Endometrial microvascular endothelial cells (primary cell): ENCODE data around the gene WBP1. TPM values are rescaled to one million over a fixed set of nuclear protein-coding genes. Genes with fewer than 3 reads are reported as not detected.

Source experiments
- in situ Hi-C: cut with HindIII; loops from 2 replicates; pipeline ENCODE4 v1.10.0; 2017; ENCODE audit warnings: low sequenced_read_pairs, low pct_unique_long_range_greater_than_20kb; ENCODE audit errors: inconsistent ontology term
- total RNA-seq: library from RNA; depleted of rRNA; stranded (reverse); fragments of >200 nt; gene quantifications from one replicate; pipeline ENCODE4 v1.2.3, GENCODE V29; 2015; ENCODE audit errors: inconsistent ontology term

Gene WBP1
- total RNA-seq, 1 donor from 2014 or later: 40.0 TPM

DNA sequence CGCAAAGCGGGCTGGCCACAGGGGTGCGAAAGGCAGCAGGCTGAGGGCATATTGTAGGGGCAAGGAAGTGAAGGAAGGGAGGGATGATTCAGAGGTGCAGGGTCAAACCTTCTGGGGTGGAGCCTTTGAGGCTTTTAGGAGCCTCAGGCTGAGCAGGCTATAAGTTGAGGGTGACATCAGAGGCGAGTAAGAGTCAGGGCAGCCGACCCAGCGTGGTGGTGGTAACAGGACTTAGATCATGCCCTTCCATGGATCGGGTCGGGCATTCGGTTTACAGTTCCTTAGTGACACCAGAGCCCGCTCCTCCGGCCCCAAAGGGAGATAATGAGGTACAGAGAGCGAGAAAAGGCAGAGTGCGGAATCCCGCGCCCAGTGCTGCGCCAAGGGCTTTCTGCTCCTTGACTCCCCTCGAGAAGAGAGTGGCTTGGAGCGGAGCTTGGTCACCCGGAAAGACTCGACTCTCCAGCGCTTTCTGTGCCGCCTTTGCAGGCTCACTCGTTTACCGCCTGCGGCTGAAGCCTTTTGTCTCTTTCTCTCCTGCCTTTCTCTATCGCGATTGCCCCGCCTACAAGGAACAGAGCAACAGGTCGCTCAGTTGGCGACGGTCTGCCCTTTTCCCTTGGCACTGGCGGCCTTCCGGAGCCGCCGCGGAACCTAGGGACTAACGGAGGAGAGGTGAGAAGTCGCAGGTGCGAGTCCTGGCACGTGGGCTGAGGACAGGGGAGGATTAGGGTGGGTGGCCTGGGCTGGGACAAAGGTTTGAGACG is 40.4 kb downstream of the WBP1 start:
- in situ Hi-C loops: no loop called here

- in situ Hi-C loops: no loop called here
Measured at GRCh38 chr2:74499267-74499939, 41.2 kb downstream of the WBP1 start, which contains the start of gene LBX2. Gene LBX2 (minus strand): TSS chr2:74499603. CDS start chr2:74499537, 66 bp downstream.

- in situ Hi-C loops: no loop called here
Measured at GRCh38 chr2:74499940-74500577, 41.8 kb downstream of the WBP1 start.

DNA sequence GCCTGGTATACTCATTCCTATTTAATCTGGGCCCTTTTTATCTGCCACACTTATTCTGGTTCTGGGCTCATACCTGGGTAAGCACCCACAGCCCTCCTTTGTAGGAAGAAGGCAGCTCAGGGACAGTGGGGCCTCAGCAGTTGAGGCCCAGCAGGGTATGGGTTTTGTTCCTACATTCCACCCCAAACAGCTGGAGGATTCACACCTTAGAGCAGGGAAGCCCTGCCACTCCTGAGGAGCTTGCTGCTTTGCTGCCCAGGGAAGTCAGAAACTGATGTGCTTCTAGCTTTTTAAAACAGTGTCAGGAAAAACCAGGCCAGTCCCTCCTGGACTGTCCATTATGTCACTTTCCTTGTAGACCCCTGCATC is 42.3 kb downstream of the WBP1 start:
- in situ Hi-C loops: no loop called here

DNA sequence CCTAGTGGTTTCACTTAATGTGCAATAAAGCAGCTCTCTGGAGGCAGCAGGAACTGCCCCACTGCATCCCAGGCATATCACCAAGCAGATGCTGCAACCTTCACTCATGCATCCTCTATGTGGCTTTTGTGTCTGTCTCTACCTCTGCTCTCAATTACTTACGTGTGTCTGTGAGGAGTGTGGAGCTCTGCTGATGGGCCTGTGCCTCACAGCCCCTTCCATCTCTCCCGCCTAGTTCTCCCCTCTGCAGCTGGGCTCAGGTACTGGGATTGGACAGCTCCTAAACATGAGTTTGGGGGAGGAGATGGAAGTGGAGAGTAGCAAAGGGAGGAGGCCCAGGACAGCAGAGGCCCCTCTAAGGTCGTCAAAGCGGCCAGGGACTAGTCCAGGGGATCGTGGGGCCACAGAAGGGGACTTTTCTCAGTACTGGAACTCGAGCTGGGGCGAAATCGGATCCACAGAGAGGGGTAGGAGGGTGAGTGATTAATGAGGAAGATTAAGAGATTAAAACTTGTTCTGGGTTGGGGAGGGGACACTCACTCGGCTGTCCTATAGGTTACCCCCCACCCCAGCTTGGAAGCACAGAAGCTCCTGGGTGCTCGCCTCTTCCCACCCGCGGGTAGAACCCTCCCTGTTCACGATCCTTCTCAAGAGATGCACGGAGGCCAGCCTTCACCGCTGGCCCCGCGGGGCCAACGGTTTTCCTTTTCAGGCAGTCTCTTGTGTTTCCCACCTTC is 43.3 kb downstream of the WBP1 start:
- in situ Hi-C loops: no loop called here

- in situ Hi-C loops: no loop called here
Measured at GRCh38 chr2:74502147-74502719, 44.0 kb downstream of the WBP1 start.

DNA sequence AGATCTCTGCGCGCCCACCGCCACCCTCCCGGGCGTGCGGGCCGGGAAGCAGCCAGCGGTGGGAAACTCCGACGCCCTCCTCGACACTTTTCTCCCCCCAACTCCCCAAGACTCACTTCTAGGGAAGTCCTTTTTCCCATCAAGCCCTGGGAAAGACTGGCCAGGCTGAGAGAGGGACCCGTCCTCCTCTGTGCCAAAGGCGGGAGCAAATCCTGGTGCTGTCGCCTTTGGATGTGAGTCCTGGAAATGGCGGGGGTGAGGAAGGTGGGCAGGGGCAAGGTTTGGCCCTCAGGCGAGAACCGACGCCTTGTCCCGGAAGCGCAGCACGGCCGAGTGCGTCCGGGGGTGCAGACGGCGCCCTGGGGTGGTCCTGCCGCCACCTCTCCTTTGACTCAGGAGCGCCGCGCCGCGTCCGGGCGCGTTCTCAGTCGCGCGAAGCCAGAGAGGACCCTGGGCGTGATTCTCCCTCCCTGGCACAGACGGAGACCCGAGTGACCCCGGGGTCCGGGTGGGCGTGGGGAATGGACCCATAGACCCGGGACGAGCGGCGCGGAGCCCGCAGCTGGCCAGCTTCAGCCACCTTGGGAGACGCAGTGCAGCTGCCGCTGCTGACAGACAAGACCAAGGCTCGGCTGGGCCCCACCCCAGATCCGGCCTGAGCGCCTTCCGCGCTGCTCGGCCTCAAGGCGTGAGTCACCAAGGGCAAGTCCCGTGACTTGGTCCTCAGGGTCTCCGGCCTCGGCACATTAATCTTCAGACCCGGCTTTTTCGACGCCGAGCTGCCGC is 44.7 kb downstream of the WBP1 start:
- in situ Hi-C loops: no loop called here

- in situ Hi-C loops: no loop called here
Measured at GRCh38 chr2:74503506-74504475, 45.6 kb downstream of the WBP1 start.

GRCh38 chr2:74504591-74504990 is 46.4 kb downstream of the WBP1 start:
- in situ Hi-C loops: no loop called here

DNA sequence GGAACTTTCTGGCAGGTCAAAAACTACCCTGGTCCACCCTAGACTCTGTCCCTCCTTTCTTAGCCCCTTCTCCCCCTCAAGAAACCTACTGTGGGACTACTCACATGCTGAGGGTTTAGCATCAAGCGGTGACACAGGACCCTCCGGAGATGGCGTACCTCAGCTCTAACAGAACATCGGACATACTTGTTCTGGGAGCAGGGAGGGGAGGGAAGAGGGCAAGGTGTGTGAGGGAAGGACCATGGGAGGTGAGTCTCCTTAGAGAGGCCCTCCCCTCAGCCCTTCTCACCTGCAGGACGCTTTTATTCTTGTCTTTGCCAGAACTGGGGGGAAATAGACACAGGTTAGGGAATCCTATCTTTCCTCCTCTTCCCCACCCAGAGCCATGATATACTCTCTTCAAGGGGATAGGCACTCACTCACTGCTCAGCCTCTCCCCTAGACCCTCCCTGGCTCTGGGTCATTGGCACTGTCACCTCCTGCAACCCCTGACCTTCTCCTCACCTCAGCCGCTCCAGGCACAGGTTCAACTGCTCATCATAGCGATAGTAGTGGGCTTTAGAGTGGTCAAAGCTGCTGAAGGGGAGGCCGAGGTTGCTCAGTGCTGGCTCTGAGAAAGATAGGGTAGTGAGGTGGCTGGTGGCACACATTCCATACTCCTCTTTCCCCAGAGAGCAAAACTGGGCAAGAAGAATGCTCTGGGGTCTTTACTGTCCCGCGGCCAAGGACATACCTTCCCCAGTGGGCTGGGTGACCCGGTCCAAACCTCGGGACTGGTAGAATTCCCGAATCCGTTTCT is 47.4 kb downstream of the WBP1 start:
- in situ Hi-C loops: no loop called here

- in situ Hi-C loops: no loop called here
Measured at GRCh38 chr2:74507145-74507925, 49.1 kb downstream of the WBP1 start, which contains the start of gene PCGF1. Gene PCGF1 (minus strand): TSS chr2:74507695. CDS start chr2:74507668, 27 bp downstream.

DNA sequence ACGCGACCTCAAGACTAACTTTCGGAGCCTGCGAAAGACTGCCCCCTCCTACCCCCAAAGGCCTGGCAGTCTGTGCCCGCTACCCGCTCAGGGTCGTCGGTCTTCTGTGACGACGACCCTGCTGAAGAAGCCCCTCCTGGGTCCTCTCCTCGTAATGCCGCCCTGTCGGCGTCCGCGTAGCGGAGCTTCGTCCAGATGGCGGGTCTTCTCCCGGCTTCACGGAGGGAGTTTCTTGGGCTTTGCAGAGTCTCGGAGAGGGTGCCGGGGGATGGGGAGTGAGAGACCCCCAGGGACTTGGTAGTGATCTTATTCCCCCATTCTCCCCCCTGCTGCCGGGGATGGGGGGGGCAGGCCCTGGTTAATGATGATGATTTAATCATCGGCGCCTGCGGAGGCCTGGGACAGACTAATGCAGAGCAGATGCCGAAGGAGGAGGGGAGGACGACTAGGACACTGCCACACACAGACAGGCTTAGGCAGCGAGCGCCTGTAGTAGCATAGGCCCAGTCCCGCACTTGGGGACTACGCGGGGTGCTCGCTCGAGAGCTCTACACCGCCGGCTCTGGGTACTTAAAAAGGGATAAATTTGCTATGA is 49.8 kb downstream of the WBP1 start:
- in situ Hi-C loops: no loop called here

GRCh38 chr2:74510272-74510671 is 52.0 kb downstream of the WBP1 start:
- in situ Hi-C loops: no loop called here
